Endothelial cell of umbilical vein (primary cell): ENCODE data around the gene ANKRD44.

Experiments used
- CTCF ChIP-seq, 2 donors: IDR thresholded peaks; 1 replicate in 1 of 2; 2 replicates in 1 of 2; pipeline ENCODE4 v1.5.1; 2011; ENCODE audit warnings: low read length in 2 of 2, mild to moderate bottlenecking in 2 of 2, moderate library complexity in 2 of 2, control low read depth in 1 of 2, inconsistent platforms in 1 of 2, low read depth in 1 of 2; ENCODE audit not compliant: insufficient read depth in 1 of 2; ENCODE audit errors: extremely low read depth in 1 of 2
- EZH2 ChIP-seq: IDR thresholded peaks from 2 replicates; pipeline ENCODE4 v1.6.1; 2012; ENCODE audit warnings: borderline replicate concordance, low read depth, mild to moderate bottlenecking, moderate library complexity, low read length, inconsistent platforms; ENCODE audit not compliant: severe bottlenecking
- FOS ChIP-seq: IDR thresholded peaks from 2 replicates; pipeline ENCODE4 v1.6.1; 2011; ENCODE audit warnings: mild to moderate bottlenecking, low read length, moderate library complexity, borderline replicate concordance; ENCODE audit not compliant: insufficient read depth
- JUN ChIP-seq: IDR thresholded peaks from 2 replicates; pipeline ENCODE4 v1.6.1; 2011; ENCODE audit warnings: borderline replicate concordance, low read depth; ENCODE audit not compliant: insufficient read length, insufficient read depth
- MYC ChIP-seq: IDR thresholded peaks from one replicate; pipeline ENCODE4 v1.6.1; 2011; ENCODE audit warnings: mild to moderate bottlenecking, low read depth, low read length
- POLR2A ChIP-seq: IDR thresholded peaks from 2 replicates; pipeline ENCODE4 v1.6.1; 2012; ENCODE audit warnings: low read depth, mild to moderate bottlenecking, control low read depth, low read length
- POLR2AphosphoS5 ChIP-seq: IDR thresholded peaks from 2 replicates; pipeline ENCODE4 v1.6.1; 2012; ENCODE audit warnings: low read depth, mild to moderate bottlenecking, control low read depth, low read length, moderate library complexity; ENCODE audit not compliant: insufficient read depth
- TF ChIP-seq, protein P1 (sequence below): IDR thresholded peaks from 2 replicates; pipeline ENCODE4 v1.6.1; 2011; ENCODE audit not compliant: insufficient read depth, insufficient read length

DNA sequence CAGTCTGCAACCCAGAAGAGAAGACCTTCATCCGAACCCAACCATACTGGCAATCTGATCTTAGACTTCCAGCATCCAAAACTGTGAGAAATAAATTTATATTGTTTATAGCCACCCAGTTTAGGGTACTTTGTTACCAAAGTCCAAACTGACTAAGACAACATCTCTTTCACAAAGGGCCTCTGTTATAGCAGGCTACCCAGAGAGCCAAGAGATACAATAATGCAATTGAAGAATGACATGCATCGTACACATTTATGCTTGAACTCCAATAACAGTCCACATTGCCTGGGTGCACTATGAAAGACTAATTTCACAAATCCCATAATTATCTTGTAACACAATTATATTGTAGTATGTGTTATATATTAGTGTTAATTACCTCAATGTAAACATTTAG is 39.1 kb upstream of the ANKRD44 start:
- TF ChIP-seq, protein P1, sequence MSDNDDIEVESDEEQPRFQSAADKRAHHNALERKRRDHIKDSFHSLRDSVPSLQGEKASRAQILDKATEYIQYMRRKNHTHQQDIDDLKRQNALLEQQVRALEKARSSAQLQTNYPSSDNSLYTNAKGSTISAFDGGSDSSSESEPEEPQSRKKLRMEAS: no peak
- no peak for TF ChIP-seq JUN
- TF ChIP-seq CTCF (IDR thresholded peaks at IDR 0.05; ENCODE audit: extremely low read depth in 1 of 2, insufficient read depth in 1 of 2, low read depth in 1 of 2, low read length in 2 of 2): no peak
- TF ChIP-seq POLR2AphosphoS5: no peak
- no peak for TF ChIP-seq EZH2
- no peak for TF ChIP-seq POLR2A
- no peak for TF ChIP-seq MYC
- TF ChIP-seq FOS: no peak
